ENCODE data around the gene CFAP46. TPM values are rescaled to one million over a fixed set of nuclear protein-coding genes. Genes with fewer than 3 reads are reported as not detected.

CFAP46 gene
- polyA plus RNA-seq, 1 of the 3 experiments (the other 2 are of a cell fraction): 3.9 TPM

DNA sequence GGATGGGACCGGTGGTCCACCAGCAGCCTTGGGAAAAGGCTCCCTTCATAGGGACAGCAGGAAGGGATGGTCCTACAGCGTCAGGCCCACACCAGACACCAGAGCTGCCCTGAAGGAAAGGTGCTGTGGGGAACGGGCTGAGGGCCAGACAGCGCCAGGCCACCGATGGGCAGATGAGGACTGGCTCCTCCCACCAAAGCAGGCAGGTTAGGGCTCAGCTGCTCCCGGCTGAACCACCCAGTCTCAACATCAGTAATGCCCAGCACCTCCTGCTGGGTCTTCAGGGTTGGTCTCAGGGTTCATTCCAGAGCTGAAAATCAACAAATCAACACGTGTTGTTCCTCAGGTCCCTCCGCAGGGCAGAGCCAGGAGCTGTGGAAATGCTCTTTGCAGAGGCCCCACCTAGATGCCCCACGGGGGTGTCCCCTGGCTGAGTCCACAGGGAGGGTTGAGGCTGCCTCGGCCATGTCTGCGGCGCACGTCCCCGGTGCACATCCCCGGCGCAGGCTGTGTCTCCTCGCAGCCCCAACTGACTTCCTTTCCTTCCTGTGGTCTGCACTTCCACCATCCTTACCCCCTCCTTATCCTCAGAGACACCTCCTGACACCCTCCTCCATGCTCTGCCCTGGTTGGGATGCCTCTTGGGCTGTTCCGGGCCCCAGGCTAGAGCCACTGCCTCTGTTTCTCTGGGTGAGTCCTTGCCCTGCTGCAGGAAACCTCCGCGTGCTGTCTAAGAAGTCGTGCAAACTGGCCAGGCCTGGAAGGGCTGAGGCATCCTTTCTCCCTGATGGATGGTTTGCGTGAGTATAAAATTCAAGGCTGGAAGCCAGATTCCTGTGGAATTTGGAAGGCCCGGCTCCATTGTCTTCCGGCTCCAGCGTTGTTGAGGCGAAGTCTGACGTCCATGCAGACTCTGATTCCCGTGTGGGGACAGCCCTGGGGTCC lies 32.8 kb upstream of the CFAP46 start:
- Histone ChIP-seq H2AFZ (ENCODE audit: low read depth) (no peak overlapping the region), H3K4me1 (ENCODE audit: control insufficient read depth in 1 of 2, insufficient read depth in 2 of 2, low read depth in 1 of 2, low read length in 1 of 2) (peaks cover 0 to 5% of the 10 kb centered on the region in 2 experiments; a peak in 1 of 4 replicates), H4K20me1 (ENCODE audit: insufficient read depth) (no peaks in the 10 kb centered on the region), H3K79me2 (ENCODE audit: insufficient read depth) (no peaks in the 10 kb centered on the region), H3K9ac (no peak overlapping the region), H3K4me2 (no peak overlapping the region), H3K27ac (ENCODE audit: low read depth in 2 of 2, low read length in 1 of 2) (no peak overlapping the region), H3F3A (replicated peaks; ENCODE audit: insufficient read depth) (no peaks in the 10 kb centered on the region), H3K36me3 (replicated peaks in 1 of 2; ENCODE audit: control insufficient read depth in 1 of 2, insufficient read depth in 2 of 2, low read length in 1 of 2) (no peaks in the 10 kb centered on the region), H3K4me3 (ENCODE audit: low read depth in 2 of 2, low read length in 1 of 2) (no peak overlapping the region), H3K27me3 (ENCODE audit: insufficient read depth) (no peaks in the 10 kb centered on the region), H3K9me2 (no peaks in the 10 kb centered on the region), H3K9me3 (no peaks in the 10 kb centered on the region)
- TF ChIP-seq ELF1 (IDR thresholded peaks at IDR 0.05): no peak
- TF ChIP-seq, protein P1, sequence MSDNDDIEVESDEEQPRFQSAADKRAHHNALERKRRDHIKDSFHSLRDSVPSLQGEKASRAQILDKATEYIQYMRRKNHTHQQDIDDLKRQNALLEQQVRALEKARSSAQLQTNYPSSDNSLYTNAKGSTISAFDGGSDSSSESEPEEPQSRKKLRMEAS (IDR thresholded peaks at IDR 0.05; ENCODE audit: low read depth): no peak
- TF ChIP-seq, protein P2, sequence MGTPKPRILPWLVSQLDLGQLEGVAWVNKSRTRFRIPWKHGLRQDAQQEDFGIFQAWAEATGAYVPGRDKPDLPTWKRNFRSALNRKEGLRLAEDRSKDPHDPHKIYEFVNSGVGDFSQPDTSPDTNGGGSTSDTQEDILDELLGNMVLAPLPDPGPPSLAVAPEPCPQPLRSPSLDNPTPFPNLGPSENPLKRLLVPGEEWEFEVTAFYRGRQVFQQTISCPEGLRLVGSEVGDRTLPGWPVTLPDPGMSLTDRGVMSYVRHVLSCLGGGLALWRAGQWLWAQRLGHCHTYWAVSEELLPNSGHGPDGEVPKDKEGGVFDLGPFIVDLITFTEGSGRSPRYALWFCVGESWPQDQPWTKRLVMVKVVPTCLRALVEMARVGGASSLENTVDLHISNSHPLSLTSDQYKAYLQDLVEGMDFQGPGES (IDR thresholded peaks at IDR 0.05; ENCODE audit: low read depth, low read length): no peak
- TF ChIP-seq NFIC (IDR thresholded peaks at IDR 0.05; ENCODE audit: borderline replicate concordance): no peak
- TF ChIP-seq, protein P3, sequence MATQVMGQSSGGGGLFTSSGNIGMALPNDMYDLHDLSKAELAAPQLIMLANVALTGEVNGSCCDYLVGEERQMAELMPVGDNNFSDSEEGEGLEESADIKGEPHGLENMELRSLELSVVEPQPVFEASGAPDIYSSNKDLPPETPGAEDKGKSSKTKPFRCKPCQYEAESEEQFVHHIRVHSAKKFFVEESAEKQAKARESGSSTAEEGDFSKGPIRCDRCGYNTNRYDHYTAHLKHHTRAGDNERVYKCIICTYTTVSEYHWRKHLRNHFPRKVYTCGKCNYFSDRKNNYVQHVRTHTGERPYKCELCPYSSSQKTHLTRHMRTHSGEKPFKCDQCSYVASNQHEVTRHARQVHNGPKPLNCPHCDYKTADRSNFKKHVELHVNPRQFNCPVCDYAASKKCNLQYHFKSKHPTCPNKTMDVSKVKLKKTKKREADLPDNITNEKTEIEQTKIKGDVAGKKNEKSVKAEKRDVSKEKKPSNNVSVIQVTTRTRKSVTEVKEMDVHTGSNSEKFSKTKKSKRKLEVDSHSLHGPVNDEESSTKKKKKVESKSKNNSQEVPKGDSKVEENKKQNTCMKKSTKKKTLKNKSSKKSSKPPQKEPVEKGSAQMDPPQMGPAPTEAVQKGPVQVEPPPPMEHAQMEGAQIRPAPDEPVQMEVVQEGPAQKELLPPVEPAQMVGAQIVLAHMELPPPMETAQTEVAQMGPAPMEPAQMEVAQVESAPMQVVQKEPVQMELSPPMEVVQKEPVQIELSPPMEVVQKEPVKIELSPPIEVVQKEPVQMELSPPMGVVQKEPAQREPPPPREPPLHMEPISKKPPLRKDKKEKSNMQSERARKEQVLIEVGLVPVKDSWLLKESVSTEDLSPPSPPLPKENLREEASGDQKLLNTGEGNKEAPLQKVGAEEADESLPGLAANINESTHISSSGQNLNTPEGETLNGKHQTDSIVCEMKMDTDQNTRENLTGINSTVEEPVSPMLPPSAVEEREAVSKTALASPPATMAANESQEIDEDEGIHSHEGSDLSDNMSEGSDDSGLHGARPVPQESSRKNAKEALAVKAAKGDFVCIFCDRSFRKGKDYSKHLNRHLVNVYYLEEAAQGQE (IDR thresholded peaks at IDR 0.05; ENCODE audit: low read depth, low read length): no peak
- no peak for TF ChIP-seq RXRA (IDR thresholded peaks at IDR 0.05; ENCODE audit: borderline replicate concordance, low read depth)
- no peak for TF ChIP-seq NRF1 (IDR thresholded peaks at IDR 0.05; ENCODE audit: low read depth, low read length)
- TF ChIP-seq SIN3A (IDR thresholded peaks at IDR 0.05; ENCODE audit: borderline replicate concordance, low read depth, low read length): no peak
- TF ChIP-seq, protein P4, sequence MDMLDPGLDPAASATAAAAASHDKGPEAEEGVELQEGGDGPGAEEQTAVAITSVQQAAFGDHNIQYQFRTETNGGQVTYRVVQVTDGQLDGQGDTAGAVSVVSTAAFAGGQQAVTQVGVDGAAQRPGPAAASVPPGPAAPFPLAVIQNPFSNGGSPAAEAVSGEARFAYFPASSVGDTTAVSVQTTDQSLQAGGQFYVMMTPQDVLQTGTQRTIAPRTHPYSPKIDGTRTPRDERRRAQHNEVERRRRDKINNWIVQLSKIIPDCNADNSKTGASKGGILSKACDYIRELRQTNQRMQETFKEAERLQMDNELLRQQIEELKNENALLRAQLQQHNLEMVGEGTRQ (IDR thresholded peaks at IDR 0.05; ENCODE audit: borderline replicate concordance, low read depth, low read length): no peak
- no peak for DNase-seq
- ChIA-PET POLR2A (no interaction called here), CTCF (no interaction called here)
- WGBS (ENCODE audit: low lambda C conversion rate): 77% methylated on average over 19 of the region's 28 CpGs
